Neuron (in vitro differentiated cells): ENCODE data around the gene MUC5AC.

Source experiments
- H2AFZ ChIP-seq: one replicate; pipeline ENCODE4 v1.6.1; 2013; ENCODE audit warnings: low read depth, mild to moderate bottlenecking, inconsistent platforms, low read length, moderate library complexity
- H3K27me3 ChIP-seq: one replicate; pipeline ENCODE4 v1.6.1; 2013; ENCODE audit warnings: low read length; ENCODE audit not compliant: insufficient read depth
- H3K36me3 ChIP-seq: one replicate; pipeline ENCODE4 v1.6.1; 2013; ENCODE audit warnings: low read length; ENCODE audit not compliant: insufficient read depth
- H3K4me1 ChIP-seq: one replicate; pipeline ENCODE4 v1.6.1; 2013; ENCODE audit warnings: low read length; ENCODE audit not compliant: insufficient read depth
- H3K4me3 ChIP-seq: 2 replicates; pipeline ENCODE4 v1.5.1; 2013; ENCODE audit warnings: mild to moderate bottlenecking, low read length, moderate library complexity
- H3K9me3 ChIP-seq: one replicate; pipeline ENCODE4 v1.6.1; 2013; ENCODE audit warnings: low read length

Gene MUC5AC

DNA sequence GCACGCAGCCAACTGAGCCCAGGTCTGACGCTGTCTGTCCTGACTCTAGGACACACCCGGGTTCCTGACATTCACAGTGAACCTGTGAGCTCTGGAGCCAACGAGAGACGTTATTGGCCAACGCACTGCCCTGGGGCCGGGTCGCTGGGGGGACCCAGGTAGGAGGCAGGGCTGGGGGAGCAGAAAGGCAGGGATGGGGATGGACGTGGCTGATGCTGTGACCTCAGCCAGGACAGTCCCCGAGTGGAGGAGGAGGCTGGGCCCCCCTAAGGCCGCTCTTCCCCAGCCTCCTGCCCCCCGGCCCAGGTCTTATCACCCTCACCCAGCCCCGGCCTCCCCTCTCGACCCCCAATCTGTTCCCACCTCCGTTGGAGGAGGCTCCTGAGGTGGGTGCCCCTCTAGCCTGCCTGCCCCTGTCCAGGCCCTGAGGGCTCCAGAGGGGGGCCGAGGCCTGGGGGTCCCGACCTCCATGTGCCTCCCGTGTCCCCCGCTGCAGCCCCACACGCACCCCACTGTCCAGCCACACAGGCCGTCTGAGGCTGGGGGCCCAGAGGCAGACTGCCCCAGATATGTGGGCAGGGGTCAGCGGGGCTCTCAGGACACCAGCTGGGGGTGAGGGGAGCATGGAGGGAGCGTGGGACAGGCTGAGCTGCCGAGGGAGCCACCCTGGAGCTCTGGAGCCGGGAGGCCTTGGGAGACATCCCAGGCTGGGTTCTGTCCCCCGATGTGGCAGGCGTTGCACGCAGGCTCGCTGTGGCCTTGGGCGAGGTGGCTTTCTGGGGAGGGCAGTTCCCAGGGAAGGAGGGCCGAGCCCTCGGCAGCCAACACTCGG lies 29.2 kb upstream of the MUC5AC start:
- no peak overlapping the region for H2AFZ ChIP-seq
- H3K9me3 ChIP-seq: no peaks in the 10 kb centered on the region
- no peaks in the 10 kb centered on the region for H3K4me1 ChIP-seq

DNA sequence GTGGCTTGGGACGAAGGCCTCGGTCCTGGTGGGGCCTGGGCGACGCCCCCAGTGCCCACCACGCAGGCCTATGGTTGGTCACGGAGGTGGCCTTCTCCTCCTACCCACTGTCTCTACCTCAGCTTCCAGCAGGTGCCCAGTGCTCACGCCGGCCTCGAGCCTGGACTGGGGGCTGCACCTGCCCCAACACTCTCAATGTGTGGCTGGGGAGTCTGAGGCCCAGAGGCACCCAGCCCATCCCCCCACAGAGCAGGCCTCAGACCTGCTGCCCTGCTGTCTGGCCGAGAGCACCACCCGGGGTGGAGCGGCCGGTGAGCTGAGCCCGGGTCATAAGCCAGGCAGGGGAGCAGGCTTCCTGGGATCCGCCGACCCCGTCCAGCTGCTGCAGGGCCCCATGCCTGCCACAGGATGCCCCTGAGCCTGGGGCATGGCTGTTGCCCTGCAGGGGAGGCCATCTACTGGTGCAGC lies 28.6 kb upstream of the MUC5AC start:
- Histone ChIP-seq H2AFZ (no peak overlapping the region), H3K36me3 (no peaks in the 10 kb centered on the region), H3K9me3 (no peaks in the 10 kb centered on the region), H3K4me3 (no peak overlapping the region), H3K4me1 (no peaks in the 10 kb centered on the region), H3K27me3 (peaks cover 20% of the 10 kb centered on the region)

More for the DNA sequence above, 29.2 kb upstream of the MUC5AC start:
- Histone ChIP-seq H3K27me3 (peaks cover 20% of the 10 kb centered on the region), H3K4me3 (no peak overlapping the region), H3K36me3 (no peaks in the 10 kb centered on the region)

DNA sequence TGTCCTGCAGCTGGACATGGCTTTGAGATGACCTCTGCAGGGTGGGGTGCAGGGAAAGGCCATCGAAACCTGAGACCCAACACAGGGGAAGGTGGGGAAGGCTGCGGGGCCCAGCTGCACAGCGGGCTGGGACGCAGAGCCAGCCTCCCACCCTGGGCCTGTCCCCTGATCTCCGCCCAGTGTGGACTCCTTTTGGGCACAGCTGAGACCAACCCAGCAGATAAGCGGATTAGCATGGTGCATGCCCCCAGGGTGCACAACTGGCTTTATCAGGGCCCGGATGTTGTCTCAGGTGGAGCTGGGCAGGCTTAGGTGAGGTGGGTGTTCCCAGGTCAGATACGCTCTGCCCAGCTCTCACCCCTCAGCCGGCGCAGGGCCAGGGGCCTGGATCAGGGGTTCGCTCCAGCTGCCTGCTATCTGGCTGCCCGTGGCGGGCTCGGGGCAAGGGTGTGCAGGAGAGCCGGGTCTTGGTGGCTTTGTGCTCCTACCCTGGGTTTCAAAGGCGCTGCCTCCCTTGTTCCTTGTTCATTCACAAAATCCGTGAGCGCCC lies 28.1 kb upstream of the MUC5AC start:
- Histone ChIP-seq H3K36me3 (no peaks in the 10 kb centered on the region), H3K9me3 (no peaks in the 10 kb centered on the region), H3K4me1 (no peaks in the 10 kb centered on the region), H3K27me3 (peaks cover 20% of the 10 kb centered on the region), H2AFZ (no peak overlapping the region), H3K4me3 (no peak overlapping the region)

DNA sequence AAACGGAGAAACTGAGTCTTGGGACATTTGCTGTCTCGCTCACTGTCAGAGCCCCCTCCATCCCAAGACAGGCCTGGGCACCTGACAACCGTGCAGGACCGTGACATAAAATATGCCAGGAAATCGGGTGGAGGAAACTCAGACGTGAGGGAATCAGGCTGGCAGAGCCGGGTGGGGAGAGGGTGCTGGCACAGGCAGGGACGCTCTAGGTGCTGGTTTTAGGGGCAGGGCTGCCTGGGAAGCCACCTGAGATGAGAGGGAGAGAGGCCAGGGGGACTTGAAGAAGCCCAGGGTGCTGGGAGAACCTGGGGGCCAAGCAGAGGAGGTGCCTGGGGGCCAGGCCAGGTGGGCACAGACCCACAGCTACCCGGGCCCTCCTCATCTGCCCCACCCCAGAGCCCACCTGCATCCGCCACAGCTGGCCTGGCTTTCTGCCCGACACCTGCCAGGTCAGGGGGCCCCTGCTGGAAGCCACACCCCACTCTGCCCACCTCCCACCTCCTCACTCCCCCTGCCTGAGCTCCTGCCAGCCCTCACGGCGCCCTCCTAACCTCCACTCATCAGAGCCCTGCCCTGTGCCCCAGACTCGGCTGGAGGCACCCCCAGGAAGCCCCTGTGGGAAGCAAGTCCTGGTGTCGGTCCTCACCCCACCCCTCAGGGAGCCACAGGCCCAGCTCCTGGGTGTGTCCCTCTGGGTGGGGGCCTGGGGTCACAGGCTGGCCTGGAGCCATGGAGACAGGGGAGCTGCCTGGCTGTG lies 27.3 kb upstream of the MUC5AC start:
- Histone ChIP-seq H3K27me3 (peaks cover 20% of the 10 kb centered on the region), H3K36me3 (no peaks in the 10 kb centered on the region), H3K4me1 (no peaks in the 10 kb centered on the region), H3K4me3 (no peak overlapping the region), H2AFZ (no peak overlapping the region), H3K9me3 (no peaks in the 10 kb centered on the region)

DNA sequence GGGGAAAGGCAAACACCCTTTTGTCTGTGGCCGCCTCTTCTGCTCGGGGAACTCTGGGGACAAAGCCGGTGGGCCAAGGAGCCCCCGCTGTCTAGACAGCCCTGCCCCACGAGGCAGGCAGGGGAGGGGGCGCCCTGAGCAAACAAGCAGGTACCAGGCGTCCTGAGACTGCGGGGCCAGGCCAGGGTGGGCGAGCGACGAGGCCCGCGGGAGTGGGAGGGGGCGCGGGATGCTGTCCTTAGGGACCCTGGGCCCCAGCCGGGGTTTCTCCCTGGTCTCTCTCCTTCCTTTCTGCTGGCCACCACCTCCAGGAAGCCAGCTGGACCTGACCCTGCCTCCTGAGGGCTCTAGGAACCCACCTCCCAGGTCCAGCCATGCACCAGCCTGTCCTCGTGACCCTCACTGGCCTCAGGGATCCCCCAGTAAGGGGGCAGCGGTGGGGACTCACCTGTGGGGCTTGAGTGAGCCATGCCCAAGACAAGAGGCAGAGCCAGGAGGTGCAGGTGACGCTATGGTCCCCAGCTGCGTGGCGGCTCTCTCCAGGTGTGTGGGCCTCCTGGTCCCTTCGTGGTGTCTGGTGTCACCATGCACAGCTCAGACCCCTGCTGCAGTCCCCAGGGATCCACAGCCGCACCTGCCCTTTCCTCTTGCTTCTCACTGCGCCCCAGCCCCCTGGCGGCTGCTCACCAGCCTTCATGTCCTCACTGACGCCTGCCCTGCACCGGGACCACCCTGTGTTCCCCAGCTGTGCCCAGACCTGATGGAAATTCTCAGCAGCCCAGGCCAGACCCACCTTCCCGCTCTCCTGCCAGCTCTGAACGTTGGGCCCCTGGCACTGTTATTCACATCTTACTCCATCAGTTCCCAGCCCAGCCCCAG lies 26.5 kb upstream of the MUC5AC start:
- Histone ChIP-seq H3K36me3 (no peaks in the 10 kb centered on the region), H3K27me3 (peaks cover 20% of the 10 kb centered on the region), H3K4me3 (no peak overlapping the region), H3K4me1 (no peaks in the 10 kb centered on the region), H2AFZ (no peak overlapping the region), H3K9me3 (no peaks in the 10 kb centered on the region)

DNA sequence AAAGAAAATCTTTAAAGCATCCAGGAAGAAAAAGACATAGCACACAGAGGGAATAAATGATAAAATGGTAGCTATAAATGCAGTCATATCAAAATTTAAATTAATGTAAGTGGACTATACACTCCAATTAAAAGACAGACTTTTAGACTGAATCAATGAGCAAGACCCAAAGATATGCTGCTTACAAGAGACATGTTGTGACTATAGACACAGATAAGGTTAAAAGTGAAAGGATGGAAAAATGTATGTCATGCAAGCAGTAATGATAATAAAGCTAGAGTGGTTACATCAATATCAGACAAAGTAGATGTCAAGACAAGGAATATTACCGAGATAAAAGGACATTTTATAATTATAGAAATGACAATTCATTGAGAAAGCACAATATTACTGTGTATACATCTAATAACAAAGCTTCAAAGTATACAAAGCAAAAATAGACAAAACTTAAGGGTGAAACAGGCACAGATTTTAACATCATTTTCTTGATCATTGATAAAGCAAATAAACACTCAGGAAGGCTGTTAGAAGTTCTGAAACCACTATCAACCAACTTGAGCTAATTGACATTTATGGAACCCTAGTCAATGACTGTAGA lies 22.8 kb upstream of the MUC5AC start:
- H3K9me3 ChIP-seq: no peaks in the 10 kb centered on the region
- no peak overlapping the region for H2AFZ ChIP-seq
- H3K4me1 ChIP-seq: peaks cover 7% of the 10 kb centered on the region
- no peak overlapping the region for H3K4me3 ChIP-seq
- peaks cover 5% of the 10 kb centered on the region for H3K27me3 ChIP-seq
- no peaks in the 10 kb centered on the region for H3K36me3 ChIP-seq

DNA sequence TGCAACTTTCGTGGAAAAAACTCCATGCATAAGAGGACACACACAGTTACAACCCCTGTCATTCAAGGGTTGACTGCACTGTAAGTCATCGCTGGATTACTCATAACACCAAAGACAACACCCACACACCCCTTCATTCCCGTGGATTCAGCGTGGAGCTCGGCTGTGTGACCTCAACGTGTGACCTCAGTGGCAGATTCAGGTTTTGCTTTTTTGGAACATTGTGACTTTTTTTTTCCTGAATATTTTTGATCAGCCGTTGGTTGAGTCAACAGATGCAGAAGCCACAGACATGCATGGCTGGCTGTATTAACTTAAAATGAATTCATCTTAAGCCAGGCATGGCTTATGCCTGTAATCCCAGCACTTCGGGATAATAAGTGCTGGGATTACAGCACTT lies 19.7 kb upstream of the MUC5AC start:
- no peaks in the 10 kb centered on the region for H3K27me3 ChIP-seq
- H3K9me3 ChIP-seq: no peaks in the 10 kb centered on the region
- H3K4me1 ChIP-seq: peaks cover 7% of the 10 kb centered on the region
- no peaks in the 10 kb centered on the region for H3K36me3 ChIP-seq
- H3K4me3 ChIP-seq: no peak overlapping the region
- no peak overlapping the region for H2AFZ ChIP-seq

DNA sequence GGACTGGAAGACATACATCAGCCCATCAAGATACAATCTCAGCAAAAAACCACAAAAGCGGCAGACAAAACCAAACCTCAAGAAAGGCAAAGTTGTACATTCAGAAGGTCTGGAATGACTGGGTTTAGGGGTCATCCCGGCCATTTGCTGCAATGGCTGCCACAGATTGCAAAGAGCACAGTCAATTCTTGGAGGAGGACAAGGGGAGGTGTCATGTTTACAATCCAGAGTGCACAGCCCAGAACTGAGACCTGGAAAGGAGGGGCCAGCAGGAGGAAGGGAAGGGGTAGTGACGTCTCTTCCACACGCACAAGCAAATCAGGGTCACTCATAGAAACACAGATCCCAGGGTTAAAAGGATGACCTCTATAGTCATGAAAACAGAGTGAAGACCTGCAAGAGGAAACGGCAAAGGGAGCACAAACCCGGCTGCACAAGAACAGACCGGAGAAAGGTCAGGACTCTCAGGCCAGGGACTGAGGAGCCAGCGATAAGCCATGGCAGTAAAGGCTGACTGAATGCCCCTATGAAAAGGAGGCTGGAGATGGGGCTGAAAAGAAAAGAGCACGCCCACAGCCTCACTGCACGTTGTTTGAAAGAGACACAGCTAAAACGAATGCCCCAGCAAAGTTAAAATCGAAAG lies 18.2 kb upstream of the MUC5AC start:
- Histone ChIP-seq H2AFZ (peak overlapping the region; percentile 39), H3K4me3 (no peak overlapping the region), H3K9me3 (peaks cover 2% of the 10 kb centered on the region), H3K36me3 (no peaks in the 10 kb centered on the region), H3K4me1 (peaks cover 7% of the 10 kb centered on the region), H3K27me3 (no peaks in the 10 kb centered on the region)

DNA sequence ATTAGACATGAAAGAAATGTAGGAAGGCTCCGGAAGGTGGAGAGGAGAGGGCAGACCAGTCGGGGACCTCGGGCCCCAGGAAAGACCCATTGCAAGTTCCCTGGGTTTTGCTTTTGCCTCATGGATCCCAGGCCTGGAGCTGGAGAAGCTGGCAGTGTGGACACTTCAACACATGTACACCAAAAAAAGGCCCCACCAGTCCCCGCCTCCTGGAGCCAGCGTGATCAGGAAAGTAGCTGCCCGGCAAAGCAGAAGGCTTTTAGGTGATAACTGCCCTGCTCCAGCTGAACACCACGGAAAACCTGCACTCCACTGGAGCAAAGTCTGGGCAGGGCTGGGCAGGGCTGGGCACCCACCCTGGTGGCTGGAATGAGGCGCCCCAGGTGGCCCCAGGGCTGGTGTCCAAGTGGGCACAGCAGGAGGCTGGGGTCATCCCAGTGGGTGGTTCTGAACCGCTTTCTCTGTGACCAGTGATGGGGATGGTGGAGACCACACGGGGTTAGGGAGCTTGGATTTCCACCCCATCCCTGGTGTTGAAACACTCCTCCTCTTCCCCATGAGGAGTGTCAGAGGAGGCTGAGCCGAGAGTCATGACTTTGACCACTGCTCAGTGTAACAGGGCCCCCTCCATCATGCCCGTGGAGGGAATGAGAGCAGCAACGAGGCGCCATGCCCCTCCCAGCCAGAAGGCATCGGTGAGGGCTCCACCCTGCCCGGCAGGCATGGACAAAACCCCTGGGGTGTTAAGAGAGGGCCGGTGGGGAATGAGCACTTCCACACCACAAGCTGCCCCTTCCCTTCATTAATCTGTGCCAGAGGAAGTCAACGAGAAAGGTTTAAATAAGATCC lies 16.9 kb upstream of the MUC5AC start:
- H2AFZ ChIP-seq: no peak overlapping the region
- no peaks in the 10 kb centered on the region for H3K27me3 ChIP-seq
- no peaks in the 10 kb centered on the region for H3K36me3 ChIP-seq
- peaks cover 2% of the 10 kb centered on the region for H3K9me3 ChIP-seq
- H3K4me3 ChIP-seq: no peak overlapping the region
- peaks cover 7% of the 10 kb centered on the region for H3K4me1 ChIP-seq

DNA sequence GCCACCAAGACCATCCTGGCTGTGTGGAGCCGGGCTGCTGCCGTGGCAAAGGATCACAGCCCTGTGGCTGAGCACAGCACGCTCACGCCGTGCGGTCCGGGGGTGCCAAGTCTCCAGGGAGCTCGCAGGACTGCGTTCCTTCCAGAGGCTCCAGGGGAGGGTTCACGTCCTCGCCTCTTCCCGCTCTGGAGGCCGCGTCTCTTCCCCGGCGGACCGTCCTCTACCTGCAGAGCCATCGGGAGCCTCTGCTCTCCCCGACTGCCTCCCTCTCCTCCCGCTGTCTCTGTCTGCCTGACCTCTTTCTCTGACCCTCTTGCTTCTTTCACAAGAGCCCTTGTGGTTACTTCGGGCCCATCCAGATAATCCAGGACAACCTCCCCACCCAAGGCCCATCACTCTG lies 11.4 kb upstream of the MUC5AC start:
- Histone ChIP-seq H3K36me3 (no peaks in the 10 kb centered on the region), H2AFZ (no peak overlapping the region), H3K27me3 (no peaks in the 10 kb centered on the region), H3K4me1 (no peaks in the 10 kb centered on the region), H3K9me3 (peaks cover 8% of the 10 kb centered on the region), H3K4me3 (no peak overlapping the region)

DNA sequence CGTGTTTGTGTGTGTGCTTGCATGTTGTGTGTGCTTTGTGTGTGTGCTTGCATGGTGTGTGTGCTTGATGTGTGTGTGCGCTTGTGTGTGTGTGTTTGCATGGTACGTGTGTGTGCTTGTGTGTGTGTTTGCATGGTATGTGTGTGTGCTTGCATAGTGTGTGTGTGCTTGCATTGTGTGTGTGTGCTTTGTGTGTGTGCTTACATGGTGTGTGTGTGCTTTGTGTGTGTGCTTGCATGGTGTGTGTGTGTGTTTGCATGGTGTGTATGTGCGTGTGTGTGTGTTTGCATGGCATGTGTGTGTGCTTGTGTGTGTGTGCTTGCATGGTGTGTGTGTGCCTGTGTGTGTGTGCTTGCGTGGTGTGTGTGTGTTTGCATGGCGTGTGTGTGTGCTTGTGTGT lies 10.0 kb upstream of the MUC5AC start:
- Histone ChIP-seq H3K4me1 (no peaks in the 10 kb centered on the region), H2AFZ (no peak overlapping the region), H3K27me3 (no peaks in the 10 kb centered on the region), H3K36me3 (no peaks in the 10 kb centered on the region), H3K9me3 (peaks cover 8% of the 10 kb centered on the region), H3K4me3 (no peak overlapping the region)
